HG03457 (cell line): Measurements from ENCODE around the gene PM20D1.
A peak's percentile ranks its signal among the peaks of the same experiment; 100 is the strongest.
"Not testable (repeated sequence)": the region's sequence is repeated elsewhere in the genome, so short reads cannot be mapped to it uniquely, and the experiment has no call there.

Experiments
- ATAC-seq: cut with Tn5 transposase; IDR thresholded peaks from one replicate; pipeline ENCODE4 v1.9.1; 2021; ENCODE audit warnings: moderate number of reproducible peaks; ENCODE audit not compliant: unreplicated experiment

The PM20D1 gene, protein sequence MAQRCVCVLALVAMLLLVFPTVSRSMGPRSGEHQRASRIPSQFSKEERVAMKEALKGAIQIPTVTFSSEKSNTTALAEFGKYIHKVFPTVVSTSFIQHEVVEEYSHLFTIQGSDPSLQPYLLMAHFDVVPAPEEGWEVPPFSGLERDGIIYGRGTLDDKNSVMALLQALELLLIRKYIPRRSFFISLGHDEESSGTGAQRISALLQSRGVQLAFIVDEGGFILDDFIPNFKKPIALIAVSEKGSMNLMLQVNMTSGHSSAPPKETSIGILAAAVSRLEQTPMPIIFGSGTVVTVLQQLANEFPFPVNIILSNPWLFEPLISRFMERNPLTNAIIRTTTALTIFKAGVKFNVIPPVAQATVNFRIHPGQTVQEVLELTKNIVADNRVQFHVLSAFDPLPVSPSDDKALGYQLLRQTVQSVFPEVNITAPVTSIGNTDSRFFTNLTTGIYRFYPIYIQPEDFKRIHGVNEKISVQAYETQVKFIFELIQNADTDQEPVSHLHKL

DNA sequence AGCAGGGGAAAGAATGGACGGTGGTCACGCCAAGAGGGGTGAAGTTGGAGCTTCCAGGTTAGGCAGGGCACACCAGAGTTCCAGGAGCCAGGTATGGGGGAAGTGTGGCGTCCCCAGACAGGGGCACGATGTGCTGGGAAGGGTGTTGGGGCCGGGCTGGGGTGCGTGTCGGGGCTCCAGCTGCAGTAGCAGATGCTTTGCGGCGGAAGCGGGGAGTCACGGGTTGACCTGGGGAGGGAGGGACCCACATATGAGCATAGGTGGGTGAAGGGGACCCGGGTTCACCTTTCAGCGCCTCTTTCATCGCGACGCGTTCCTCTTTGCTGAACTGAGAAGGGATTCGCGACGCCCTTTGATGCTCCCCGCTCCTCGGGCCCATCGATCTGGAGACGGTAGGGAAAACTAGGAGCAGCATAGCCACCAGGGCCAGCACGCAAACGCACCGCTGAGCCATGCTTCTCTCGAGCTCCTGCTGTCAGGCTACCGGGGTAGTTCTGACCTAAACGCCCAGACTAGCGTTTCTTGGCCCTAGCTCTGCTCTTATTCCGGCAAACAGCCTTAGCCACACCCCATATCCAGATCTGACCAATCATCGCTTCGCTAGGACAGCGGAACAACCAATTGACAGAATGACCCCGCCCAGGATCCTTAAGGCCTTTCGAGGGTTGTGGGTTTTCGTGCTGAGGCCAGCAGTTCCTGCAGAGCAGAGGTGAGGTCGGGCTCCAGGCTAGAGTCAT lies at the start of gene PM20D1:
Gene PM20D1 (minus strand): TSS at position 514 of the 737 bp plus-strand sequence. CDS start 60 bp downstream, at position 454.
- peak; percentile 79 for ATAC-seq

- no peak for ATAC-seq
Measured at GRCh38 chr1:205896351-205896750, 46.4 kb upstream of the PM20D1 start.

GRCh38 chr1:205894119-205894518 lies 44.2 kb upstream of the PM20D1 start:
- ATAC-seq = not testable (repeated sequence)

- ATAC-seq = not testable (repeated sequence)
Measured at GRCh38 chr1:205892175-205892574, 42.2 kb upstream of the PM20D1 start.

DNA sequence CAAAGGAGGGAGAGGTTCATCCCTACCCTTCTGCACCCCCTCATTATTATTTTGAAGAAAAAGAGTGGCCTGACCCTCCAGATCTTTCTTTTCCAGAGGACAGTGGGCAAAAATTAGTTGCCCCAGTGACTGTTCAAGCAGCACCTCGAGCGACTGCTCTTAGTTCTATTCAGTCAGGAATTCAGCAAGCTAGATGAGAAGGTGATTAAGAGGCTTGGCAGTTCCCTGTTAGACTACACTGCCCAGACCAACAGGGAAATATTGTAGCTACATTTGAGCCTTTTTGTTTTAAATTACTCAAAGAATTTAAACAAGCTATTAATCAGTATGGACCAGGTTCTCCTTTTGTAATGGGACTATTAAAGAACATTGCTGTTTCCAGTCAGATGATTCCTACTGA lies 41.5 kb upstream of the PM20D1 start:
- ATAC-seq = not testable (repeated sequence)

GRCh38 chr1:205890631-205891030 lies 40.7 kb upstream of the PM20D1 start:
- ATAC-seq = not testable (repeated sequence)

GRCh38 chr1:205889706-205890105 lies 39.8 kb upstream of the PM20D1 start:
- ATAC-seq = not testable (repeated sequence)

- ATAC-seq = not testable (repeated sequence)
Measured at GRCh38 chr1:205889006-205889405, 39.1 kb upstream of the PM20D1 start.

DNA sequence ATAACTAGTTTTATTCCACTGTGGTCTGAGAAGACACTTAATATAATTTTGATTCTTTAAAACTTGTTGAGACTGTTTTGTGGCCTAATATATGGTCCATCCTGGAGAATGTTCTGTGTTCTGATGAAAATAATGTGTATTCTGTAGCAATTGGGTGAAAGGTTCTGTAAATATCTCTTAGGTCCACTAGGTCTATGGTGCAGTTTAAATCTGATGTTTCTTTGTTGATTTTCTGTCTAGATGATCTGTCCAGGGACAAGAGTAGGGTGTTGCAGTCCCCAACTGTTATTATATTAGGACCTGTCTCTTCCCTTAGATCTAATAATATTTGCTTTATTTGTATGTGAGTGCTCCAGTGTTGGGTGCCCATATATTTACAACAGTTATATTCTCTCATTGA lies 33.9 kb upstream of the PM20D1 start:
- ATAC-seq = no peak

GRCh38 chr1:205880923-205881322 lies 31.0 kb upstream of the PM20D1 start:
- ATAC-seq = no peak

DNA sequence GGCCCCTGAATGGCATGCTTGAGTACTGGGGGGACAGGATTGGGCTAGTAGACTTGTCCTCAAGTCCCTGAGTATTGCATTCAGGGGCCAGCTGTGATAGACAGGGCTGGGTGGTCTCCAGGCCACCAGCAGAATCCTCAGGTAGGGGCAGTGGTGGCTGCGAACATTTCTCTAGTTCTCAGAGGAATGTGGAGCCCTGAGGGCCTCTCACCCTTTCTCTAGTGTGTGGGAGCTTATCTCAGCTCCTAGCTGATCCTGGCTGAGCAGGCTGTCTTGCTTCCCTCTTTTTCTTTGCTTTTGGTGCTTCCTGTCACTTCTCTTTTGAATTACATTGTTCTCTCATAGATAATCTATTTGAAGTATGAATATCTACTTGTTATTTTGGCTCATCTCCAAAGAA lies 30.0 kb upstream of the PM20D1 start:
- no peak for ATAC-seq

GRCh38 chr1:205878026-205878425 lies 28.1 kb upstream of the PM20D1 start:
- ATAC-seq = no peak

GRCh38 chr1:205873148-205873547 lies 23.2 kb upstream of the PM20D1 start:
- not testable (repeated sequence) for ATAC-seq

DNA sequence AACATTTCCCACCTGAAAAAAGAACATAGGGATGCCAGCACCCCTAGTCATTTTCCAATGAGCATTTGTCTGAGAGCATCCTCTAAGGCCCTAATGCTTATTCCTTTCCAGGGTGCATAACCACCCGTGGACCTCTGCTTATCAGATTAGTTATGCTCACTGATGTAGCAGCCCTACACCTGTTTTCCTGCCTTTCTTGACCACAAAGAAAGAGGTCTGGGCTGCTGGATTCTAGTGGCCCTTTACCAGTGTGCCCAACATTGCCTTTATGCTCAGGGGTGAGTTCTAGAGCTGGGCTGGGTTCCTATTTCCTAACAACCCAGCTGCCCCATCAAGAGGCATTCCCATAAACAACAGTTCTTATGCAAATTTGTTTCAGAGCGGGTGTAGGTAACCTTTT lies 20.3 kb upstream of the PM20D1 start:
- ATAC-seq = no peak

DNA sequence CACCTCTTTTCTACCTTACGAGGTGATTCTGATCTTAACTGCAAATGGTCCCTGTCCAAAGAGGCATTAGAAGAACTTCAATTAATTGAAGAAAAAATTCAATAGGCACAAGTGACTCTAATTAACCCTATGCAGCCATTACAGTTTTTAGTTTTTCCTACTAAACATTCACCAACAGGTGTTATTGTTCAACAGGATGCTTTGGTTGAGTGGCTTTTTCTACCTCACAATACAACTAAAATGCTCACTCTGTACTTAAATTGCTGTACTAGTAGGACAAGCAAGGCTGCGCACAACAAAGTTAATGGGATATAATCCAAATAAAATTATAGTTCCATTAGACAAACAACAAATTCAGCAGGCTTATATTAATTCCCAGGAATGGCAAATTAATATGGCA lies 11.6 kb upstream of the PM20D1 start:
- ATAC-seq = no peak

DNA sequence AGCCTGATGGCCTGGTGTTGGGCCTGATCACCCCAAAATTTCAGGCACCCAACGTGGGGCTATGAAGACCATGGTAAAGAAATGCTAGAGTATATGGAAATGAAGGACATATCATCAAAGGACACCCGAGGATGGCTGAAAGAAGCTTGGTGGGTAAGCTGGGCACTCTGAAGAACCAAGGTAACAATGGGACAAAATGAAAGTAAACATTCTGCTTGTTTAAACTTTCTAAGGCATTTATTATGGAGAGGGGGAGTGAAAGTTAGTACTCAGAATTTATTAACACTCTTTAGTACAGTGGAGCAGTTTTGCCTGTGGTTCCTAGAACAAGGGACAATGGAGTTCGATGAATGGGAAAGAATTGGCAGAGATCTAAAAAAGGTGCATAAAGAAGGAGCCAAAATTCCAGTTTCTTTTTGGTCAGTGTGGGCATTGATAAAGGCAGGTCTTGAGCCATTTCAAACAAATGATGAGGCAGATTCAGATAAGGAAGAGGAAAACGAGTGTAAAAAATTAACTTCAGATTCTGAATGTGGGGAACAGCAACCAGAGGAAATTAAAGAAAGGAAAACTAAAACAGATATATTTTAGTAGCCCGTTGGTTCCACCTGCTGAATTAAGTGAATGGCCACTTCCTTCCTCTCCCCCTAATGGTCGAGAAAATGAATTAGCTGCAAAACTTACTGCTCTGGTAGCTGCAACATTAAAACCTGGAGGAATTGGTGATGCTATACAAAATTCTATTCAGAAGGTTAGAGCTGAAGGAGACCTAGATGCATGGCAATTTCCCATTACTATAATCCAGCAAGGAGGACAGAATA lies 8.4 kb upstream of the PM20D1 start:
- no peak for ATAC-seq

DNA sequence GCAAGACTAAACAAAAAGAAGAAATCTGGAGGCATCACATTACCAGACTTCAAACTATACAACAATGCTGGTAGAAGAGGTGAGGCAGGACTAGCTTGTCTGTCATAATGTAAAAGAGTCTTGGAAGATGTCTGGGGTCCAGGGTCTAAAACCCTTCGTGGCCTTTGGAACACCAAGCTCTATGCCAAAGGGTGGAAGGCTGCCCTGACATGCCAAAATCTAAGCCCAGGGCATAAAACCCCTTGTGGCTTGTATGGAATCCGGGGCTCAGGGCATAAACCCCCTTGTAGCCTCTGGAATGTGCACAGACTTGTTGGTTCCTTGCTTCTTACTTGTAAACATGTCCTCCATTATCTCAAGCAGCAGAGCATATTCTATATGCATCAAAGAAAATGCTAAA lies 7.6 kb upstream of the PM20D1 start:
- ATAC-seq = not testable (repeated sequence)

DNA sequence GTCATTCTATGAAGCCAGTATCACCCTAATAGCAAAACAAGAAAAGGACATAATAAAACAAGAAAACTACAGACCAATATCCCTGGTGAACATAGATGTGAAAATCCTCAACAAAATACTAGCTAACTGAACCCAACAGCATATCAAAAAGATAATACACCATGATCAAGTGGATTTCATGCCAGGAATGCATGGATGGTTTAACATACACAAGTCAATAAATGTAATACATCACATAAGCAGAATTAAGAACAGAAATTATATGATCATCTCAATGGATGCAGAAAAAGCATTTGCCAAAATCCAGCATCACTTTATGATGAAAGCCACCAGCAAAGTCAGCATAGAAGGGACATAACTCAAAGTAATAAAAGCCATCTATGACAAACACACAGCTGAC lies 6.5 kb upstream of the PM20D1 start:
- no peak for ATAC-seq

DNA sequence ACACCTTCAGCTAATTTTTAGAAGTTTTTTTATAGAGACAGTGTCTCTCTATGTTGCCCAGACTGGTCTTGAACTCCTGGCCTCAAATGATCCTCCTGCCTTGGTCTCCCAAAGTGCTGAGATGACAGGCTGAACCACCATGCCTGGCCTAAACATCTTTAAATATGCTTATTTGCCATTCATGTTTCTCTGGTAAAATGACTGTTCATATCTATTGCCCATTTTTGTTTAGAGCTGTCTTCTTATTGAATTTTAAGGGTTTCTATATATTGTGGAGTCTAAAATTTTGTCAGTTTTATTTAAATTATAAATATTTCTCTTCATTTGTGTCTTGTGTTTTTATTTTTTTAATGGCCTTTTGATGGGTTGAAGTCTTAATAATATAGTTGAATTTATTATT lies 3.0 kb upstream of the PM20D1 start:
- no peak for ATAC-seq

DNA sequence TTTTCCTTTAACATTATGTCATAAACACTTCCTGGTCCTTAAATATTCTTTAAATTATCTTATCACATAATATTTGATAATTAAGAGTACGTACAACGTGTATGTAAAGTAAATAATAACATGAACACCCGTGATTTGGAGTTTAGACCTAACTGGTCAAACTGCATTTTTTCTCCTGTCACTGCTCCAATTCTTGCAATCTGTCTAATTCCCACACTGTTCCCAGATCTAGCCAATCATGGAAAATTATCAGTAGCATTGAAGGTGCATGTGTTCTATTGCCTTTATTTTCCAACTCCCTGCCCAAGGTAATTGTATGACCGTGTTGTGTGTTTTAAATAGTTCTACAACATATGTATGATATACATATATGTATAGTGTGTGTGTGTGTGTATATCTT lies 2.1 kb upstream of the PM20D1 start:
- ATAC-seq = no peak
